Karpas-422 (cell line): ENCODE data around the gene DDX42. TPM values are rescaled to one million over a fixed set of nuclear protein-coding genes. Genes with fewer than 3 reads are reported as not detected.

Source experiments
- DNase-seq: peaks from one replicate; pipeline ENCODE4 v3.0.0-alpha.2; 2015
- H2AFZ ChIP-seq: fragments of 200-600 bp; sonication (generic); 2 replicates; pipeline ENCODE4 v1.6.1; 2014; ENCODE audit warnings: antibody characterized with exemption, low read length, mixed read lengths
- H3K27ac ChIP-seq: fragments of 200-600 bp; sonication (generic); 2 replicates; pipeline ENCODE4 v1.5.1; 2014; ENCODE audit warnings: mild to moderate bottlenecking, low read length, moderate library complexity
- H3K27me3 ChIP-seq: fragments of 200-600 bp; sonication (generic); 2 replicates; pipeline ENCODE4 v1.6.1; 2014; ENCODE audit warnings: low read length, mixed read lengths
- H3K36me3 ChIP-seq: fragments of 200-600 bp; sonication (generic); 2 replicates; pipeline ENCODE4 v1.6.1; 2014; ENCODE audit warnings: low read length, mixed read lengths; ENCODE audit not compliant: insufficient read depth
- H3K4me1 ChIP-seq: fragments of 200-600 bp; sonication (generic); 2 replicates; pipeline ENCODE4 v1.6.1; 2014; ENCODE audit warnings: mild to moderate bottlenecking, low read length, mixed read lengths
- H3K4me2 ChIP-seq: fragments of 200-600 bp; sonication (generic); 2 replicates; pipeline ENCODE4 v1.6.1; 2014; ENCODE audit warnings: low read length, low read depth, mild to moderate bottlenecking; ENCODE audit not compliant: poor library complexity, severe bottlenecking
- H3K4me3 ChIP-seq: fragments of 200-600 bp; sonication (generic); 2 replicates; pipeline ENCODE4 v1.5.1; 2014; ENCODE audit warnings: mild to moderate bottlenecking, antibody characterized with exemption, low read length, mixed read lengths
- H3K79me2 ChIP-seq: fragments of 200-600 bp; sonication (generic); 2 replicates; pipeline ENCODE4 v1.6.1; 2014; ENCODE audit warnings: mild to moderate bottlenecking, low read length, mixed read lengths
- H3K9ac ChIP-seq: fragments of 200-600 bp; sonication (generic); 2 replicates; pipeline ENCODE4 v1.6.0; 2014; ENCODE audit warnings: low read length
- H3K9me2 ChIP-seq: fragments of 200-600 bp; sonication (generic), shearing (Covaris generic); replicated peaks from 2 replicates; pipeline ENCODE4 v1.6.0; 2014; ENCODE audit warnings: mild to moderate bottlenecking, low read length, moderate library complexity; ENCODE audit not compliant: insufficient read depth
- H3K9me3 ChIP-seq: fragments of 300-700, 200-600 bp; sonication (generic); 2 replicates; pipeline ENCODE4 v1.6.1; 2014; ENCODE audit warnings: low read length, mixed read lengths
- H4K20me1 ChIP-seq: fragments of 200-600 bp; sonication (generic); 2 replicates; pipeline ENCODE4 v1.6.1; 2014; ENCODE audit warnings: mild to moderate bottlenecking, antibody characterized with exemption, low read length, low read depth; ENCODE audit not compliant: insufficient read depth
- total RNA-seq: library from RNA; depleted of rRNA; stranded (reverse); fragments of >200 nt; shearing (Covaris generic); gene quantifications from 2 replicates; pipeline ENCODE4 v1.2.3, GENCODE V29; 2014; ENCODE audit warnings: low replicate concordance; rRNA removed

DDX42 gene
- 76.5 and 77.6 TPM in 2 replicates for total RNA-seq

DNA sequence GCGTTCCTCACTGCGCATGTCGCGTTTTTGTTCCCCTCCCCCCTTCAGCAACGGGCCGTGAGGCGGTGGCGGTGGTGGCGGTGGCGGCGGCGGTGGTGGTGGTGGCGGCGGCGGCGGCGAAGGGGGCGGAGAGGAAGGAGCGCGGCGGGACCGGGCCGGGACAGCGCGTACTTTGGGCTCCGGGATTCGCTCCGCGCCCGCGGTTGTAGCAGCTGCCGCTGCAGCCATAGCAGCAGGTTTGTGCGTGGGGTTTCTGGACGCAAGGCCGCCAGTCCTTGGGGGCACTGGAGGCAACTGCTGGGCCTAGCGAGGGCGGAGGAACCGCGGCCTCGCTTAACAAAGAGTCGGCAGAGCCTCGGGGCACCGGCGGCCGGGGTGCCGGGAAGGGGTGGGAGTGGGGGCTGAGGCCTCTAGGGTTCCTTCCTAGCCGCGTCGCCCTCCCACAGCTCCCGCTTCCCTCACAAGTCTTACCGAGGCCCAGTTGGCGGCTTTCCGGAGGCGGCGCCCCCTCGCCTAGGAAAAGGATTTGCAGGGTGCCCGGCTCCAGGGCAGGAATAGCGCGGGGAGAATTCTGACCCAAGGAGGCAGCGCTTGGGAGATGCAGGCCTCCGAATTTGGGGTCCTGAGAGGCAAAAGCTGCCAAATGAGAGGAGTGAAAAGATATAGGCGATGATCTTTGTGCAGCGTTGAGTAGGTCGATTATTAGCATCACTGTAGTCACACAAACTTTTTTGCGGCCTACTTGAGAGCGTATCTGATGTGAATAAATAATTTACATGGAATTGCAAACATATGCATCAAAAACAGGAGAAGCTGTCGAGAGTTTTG, at the start of gene DDX42:
Gene DDX42, plus strand, starts transcription at position 30 of the 828 bp plus-strand sequence. CDS start 12,880 bp downstream, outside the sequence.
- H2AFZ ChIP-seq, result 0 out of 2 replicates have a peak within 1 kb of the TSS, but pooled peaks have one; percentile 21
- peak within 1 kb of the TSS; percentile 95 for H3K4me2 ChIP-seq
- H3K9me2 ChIP-seq, result no peaks in the 10 kb centered on the region
- peaks cover 54% of the 10 kb centered on the region for H4K20me1 ChIP-seq
- H3K9ac ChIP-seq, result peak within 1 kb of the TSS; percentile 95
- peaks cover 93% of the 10 kb centered on the region for H3K79me2 ChIP-seq
- peak within 1 kb of the TSS; percentile 94 for H3K27ac ChIP-seq
- no peak for DNase-seq
- H3K27me3 ChIP-seq, result no peaks in the 10 kb centered on the region
- peaks cover 38% of the 10 kb centered on the region for H3K36me3 ChIP-seq
- peak within 1 kb of the TSS; percentile 88 for H3K4me3 ChIP-seq
- H3K9me3 ChIP-seq, result no peaks in the 10 kb centered on the region
- H3K4me1 ChIP-seq, result peaks cover 30% of the 10 kb centered on the region

DNA sequence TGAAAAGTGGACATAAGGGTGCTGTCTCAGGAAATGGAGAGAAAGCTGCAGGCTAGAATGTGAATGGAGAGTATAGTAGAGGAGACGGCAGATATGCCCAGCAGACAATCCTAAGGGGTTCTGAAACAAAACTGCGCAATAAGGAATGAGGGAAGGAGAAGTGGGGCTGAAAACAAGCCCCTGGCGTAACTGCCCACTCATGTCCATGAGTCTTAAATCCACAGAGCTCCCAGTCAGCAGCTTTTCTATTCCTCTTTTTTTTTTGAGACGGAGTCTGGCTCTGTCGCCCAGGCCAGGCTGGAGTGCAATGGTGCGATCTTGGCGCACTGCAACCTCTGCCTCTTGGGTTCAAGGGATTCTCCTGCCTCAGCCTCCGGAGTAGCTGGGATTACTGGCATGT, 38.3 kb upstream of the DDX42 start:
- Histone ChIP-seq H3K9ac (no peak overlapping the region), H3K27me3 (no peaks in the 10 kb centered on the region), H3K4me1 (peaks cover 10% of the 10 kb centered on the region), H3K27ac (no peak overlapping the region), H3K79me2 (peaks cover 34% of the 10 kb centered on the region), H3K4me3 (no peak overlapping the region), H3K9me3 (no peaks in the 10 kb centered on the region), H2AFZ (no peak overlapping the region), H3K4me2 (no peak overlapping the region), H3K9me2 (no peaks in the 10 kb centered on the region), H3K36me3 (no peaks in the 10 kb centered on the region), H4K20me1 (no peaks in the 10 kb centered on the region)
- no peak for DNase-seq

- Histone ChIP-seq H3K27me3 (no peaks in the 10 kb centered on the region), H3K79me2 (peaks cover 33% of the 10 kb centered on the region), H3K4me2 (peak overlapping the region; percentile 92), H4K20me1 (no peaks in the 10 kb centered on the region), H2AFZ (no peak overlapping the region; the same call in 1 of the 2 replicates), H3K4me3 (peak overlapping the region; percentile 97), H3K9me2 (no peaks in the 10 kb centered on the region), H3K9ac (peak overlapping the region; percentile 93), H3K4me1 (peaks cover 33% of the 10 kb centered on the region), H3K9me3 (no peaks in the 10 kb centered on the region), H3K27ac (peak overlapping the region; percentile 77), H3K36me3 (peaks cover 11% of the 10 kb centered on the region; the same call in 1 of the 2 replicates)
- peak; percentile 45 for DNase-seq
Observed at GRCh38 chr17:63740464-63741142, 33.4 kb upstream of the DDX42 start.

DNA sequence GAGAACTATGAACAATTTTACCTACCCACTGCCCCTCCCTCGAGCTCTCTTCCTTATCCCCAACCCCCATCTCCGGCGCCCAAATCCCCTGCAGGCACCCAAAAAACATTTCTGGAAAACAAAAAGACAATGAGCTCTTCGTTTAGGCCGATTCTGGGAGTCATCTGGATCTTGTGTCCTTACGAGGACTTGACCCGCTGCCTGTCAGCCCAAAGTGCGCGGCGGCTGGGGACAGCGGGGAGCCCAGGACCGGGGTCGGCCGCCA, 32.9 kb upstream of the DDX42 start:
- peak overlapping the region; percentile 97 for H3K4me3 ChIP-seq
- H3K4me1 ChIP-seq, result peaks cover 38% of the 10 kb centered on the region
- H3K79me2 ChIP-seq, result peaks cover 29% of the 10 kb centered on the region
- H3K27ac ChIP-seq, result peak overlapping the region; percentile 77
- H4K20me1 ChIP-seq, result no peaks in the 10 kb centered on the region
- DNase-seq, result no peak
- no peak overlapping the region; the same call in 1 of the 2 replicates for H2AFZ ChIP-seq
- H3K9me3 ChIP-seq, result no peaks in the 10 kb centered on the region
- H3K27me3 ChIP-seq, result no peaks in the 10 kb centered on the region
- no peaks in the 10 kb centered on the region for H3K9me2 ChIP-seq
- H3K9ac ChIP-seq, result peak overlapping the region; percentile 93
- peak overlapping the region; percentile 92 for H3K4me2 ChIP-seq
- H3K36me3 ChIP-seq, result peaks cover 16% of the 10 kb centered on the region

GRCh38 chr17:63741408-63742173, 32.4 kb upstream of the DDX42 start, which contains the start of gene STRADA:
STRADA (minus strand) TSS chr17:63741799; CDS start chr17:63728369, 13,430 bp downstream.
- DNase-seq, result peak; percentile 99
- H3K9ac ChIP-seq, result peak within 1 kb of the TSS; percentile 93
- peak within 1 kb of the TSS; percentile 8; the same call in 1 of the 2 replicates for H2AFZ ChIP-seq
- H3K27me3 ChIP-seq, result no peaks in the 10 kb centered on the region
- H4K20me1 ChIP-seq, result no peaks in the 10 kb centered on the region
- no peaks in the 10 kb centered on the region for H3K9me3 ChIP-seq
- no peaks in the 10 kb centered on the region for H3K9me2 ChIP-seq
- peaks cover 27% of the 10 kb centered on the region for H3K79me2 ChIP-seq
- peaks cover 38% of the 10 kb centered on the region for H3K4me1 ChIP-seq
- peak within 1 kb of the TSS; percentile 95 for H3K27ac ChIP-seq
- peak within 1 kb of the TSS; percentile 92 for H3K4me2 ChIP-seq
- peak within 1 kb of the TSS; percentile 97 for H3K4me3 ChIP-seq
- H3K36me3 ChIP-seq, result peaks cover 19% of the 10 kb centered on the region

GRCh38 chr17:63751806-63752205, 22.2 kb upstream of the DDX42 start:
- H3K9me2 ChIP-seq, result no peaks in the 10 kb centered on the region
- H3K79me2 ChIP-seq, result peaks cover 2% of the 10 kb centered on the region; the same call in 1 of the 2 replicates
- no peak overlapping the region for H3K4me2 ChIP-seq
- H3K4me3 ChIP-seq, result no peak overlapping the region
- no peaks in the 10 kb centered on the region for H4K20me1 ChIP-seq
- peaks cover 59% of the 10 kb centered on the region for H3K36me3 ChIP-seq
- DNase-seq, result no peak
- H3K4me1 ChIP-seq, result no peaks in the 10 kb centered on the region
- H3K9me3 ChIP-seq, result no peaks in the 10 kb centered on the region
- H3K27me3 ChIP-seq, result no peaks in the 10 kb centered on the region
- no peak overlapping the region for H3K9ac ChIP-seq
- no peak overlapping the region for H2AFZ ChIP-seq
- no peak overlapping the region for H3K27ac ChIP-seq

DNA sequence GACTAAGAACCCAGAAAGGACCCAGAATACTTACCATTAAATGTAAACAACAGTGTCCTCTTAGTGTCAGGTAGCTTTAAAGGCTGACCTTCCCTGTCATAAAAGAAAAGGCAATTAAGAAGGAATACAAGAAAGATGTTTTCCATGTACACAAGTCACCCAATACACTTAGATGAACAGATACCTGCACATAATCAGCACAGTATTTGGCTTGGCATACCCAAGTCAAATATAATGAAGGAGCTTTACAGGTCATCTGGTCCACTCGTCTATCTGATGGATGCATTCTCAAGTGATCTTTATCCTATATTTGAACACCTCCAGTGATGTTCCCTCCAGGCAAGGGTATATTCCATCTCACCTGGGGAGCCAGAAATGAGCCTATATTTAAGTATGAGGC, 21.3 kb upstream of the DDX42 start:
- peaks cover 59% of the 10 kb centered on the region for H3K36me3 ChIP-seq
- H3K79me2 ChIP-seq, result peaks cover 2% of the 10 kb centered on the region; the same call in 1 of the 2 replicates
- H3K27ac ChIP-seq, result no peak overlapping the region
- H3K4me3 ChIP-seq, result no peak overlapping the region
- H3K4me1 ChIP-seq, result no peaks in the 10 kb centered on the region
- H4K20me1 ChIP-seq, result no peaks in the 10 kb centered on the region
- H3K9ac ChIP-seq, result no peak overlapping the region
- H3K27me3 ChIP-seq, result no peaks in the 10 kb centered on the region
- H3K9me2 ChIP-seq, result no peaks in the 10 kb centered on the region
- H3K4me2 ChIP-seq, result no peak overlapping the region
- no peaks in the 10 kb centered on the region for H3K9me3 ChIP-seq
- no peak overlapping the region for H2AFZ ChIP-seq
- DNase-seq, result no peak
